GM23248 (cell line): ENCODE measurements around the gene EFNB2. TPM values are rescaled to one million over a fixed set of nuclear protein-coding genes. Genes with fewer than 3 reads are reported as not detected.

Experiments used
- DNase-seq: peaks from one replicate; pipeline ENCODE4 v3.0.0-alpha.2; 2015
- H2AFZ ChIP-seq: fragments of 200-600 bp; sonication (generic); 2 replicates; pipeline ENCODE4 v1.6.1; 2016; ENCODE audit warnings: antibody characterized with exemption
- H3F3A ChIP-seq: fragments of 200-600 bp; sonication (generic); 2 replicates; pipeline ENCODE4 v1.6.1; 2016; ENCODE audit warnings: mild to moderate bottlenecking, antibody characterized with exemption, mixed run types; ENCODE audit not compliant: insufficient read depth
- H3K27ac ChIP-seq: fragments of 200-600 bp; sonication (generic); 2 replicates; pipeline ENCODE4 v1.5.1; 2016; ENCODE audit warnings: mild to moderate bottlenecking
- H3K27me3 ChIP-seq: fragments of 200-600 bp; sonication (generic); replicated peaks from 2 replicates; pipeline ENCODE4 v1.6.1; 2016; ENCODE audit warnings: mild to moderate bottlenecking; ENCODE audit not compliant: insufficient read depth
- H3K36me3 ChIP-seq: fragments of 200-600 bp; sonication (generic); 2 replicates; pipeline ENCODE4 v1.6.1; 2016; ENCODE audit warnings: low read depth, mild to moderate bottlenecking
- H3K4me1 ChIP-seq: fragments of 200-600 bp; sonication (generic); 2 replicates; pipeline ENCODE4 v1.6.1; 2016; ENCODE audit warnings: mild to moderate bottlenecking; ENCODE audit not compliant: insufficient read depth
- H3K4me2 ChIP-seq: fragments of 200-600 bp; sonication (generic); one replicate; pipeline ENCODE4 v1.6.1; 2016; ENCODE audit warnings: mild to moderate bottlenecking; ENCODE audit not compliant: unreplicated experiment
- H3K4me3 ChIP-seq: fragments of 200-600 bp; sonication (generic); 2 replicates; pipeline ENCODE4 v1.5.1; 2016; ENCODE audit warnings: mild to moderate bottlenecking
- H3K79me2 ChIP-seq: fragments of 200-600 bp; sonication (generic); 2 replicates; pipeline ENCODE4 v1.6.1; 2016; ENCODE audit warnings: mild to moderate bottlenecking; ENCODE audit not compliant: insufficient read depth
- H3K9ac ChIP-seq: fragments of 200-600 bp; sonication (generic); 2 replicates; pipeline ENCODE4 v1.6.1; 2016; ENCODE audit warnings: mild to moderate bottlenecking
- H3K9me2 ChIP-seq: fragments of 200-600 bp; sonication (generic); 2 replicates; pipeline ENCODE4 v1.6.1; 2016; ENCODE audit warnings: mixed run types, mild to moderate bottlenecking, moderate library complexity; ENCODE audit not compliant: insufficient read depth
- H3K9me3 ChIP-seq: fragments of 200-600 bp; sonication (generic); one replicate; pipeline ENCODE4 v1.6.1; 2017; ENCODE audit warnings: low read depth
- H4K20me1 ChIP-seq: fragments of 200-600 bp; sonication (generic); 2 replicates; pipeline ENCODE4 v1.6.0; 2016; ENCODE audit not compliant: insufficient read depth
- EZH2 ChIP-seq: fragments of 200-600 bp; sonication (generic); IDR thresholded peaks from 2 replicates; pipeline ENCODE4 v1.6.1; 2018; ENCODE audit warnings: antibody characterized with exemption, mild to moderate bottlenecking; ENCODE audit not compliant: insufficient read depth, poor library complexity, severe bottlenecking
- EZH2phosphoT487 ChIP-seq: fragments of 200-600 bp; sonication (generic); IDR thresholded peaks from 2 replicates; pipeline ENCODE4 v1.6.1; 2018; ENCODE audit warnings: antibody characterized with exemption, moderate library complexity, mild to moderate bottlenecking, low read depth; ENCODE audit not compliant: insufficient read depth
- WGBS, 2 experiments: methylation state at CpG; one replicate each; pipeline ENCODE4 v1.1.6; 2015 to 2017; ENCODE audit warnings: low lambda C conversion rate in 2 of 2, low coverage in 1 of 2; ENCODE audit errors: missing lambda C conversion rate in 2 of 2; 5-methylcytosine and 5-hydroxymethylcytosine counted together
- in situ Hi-C: fragments of 300-500 bp; cut with MboI; formaldehyde crosslinking; loops from 2 replicates; pipeline ENCODE4 v1.15.0; 2020
- polyA plus RNA-seq: library from polyadenylated mRNA; unstranded; fragments of >200 nt; fragmentation: Nextera tagmentation; extraction: Ambion mirVana; gene quantifications from 2 replicates; pipeline ENCODE4 v1.2.1, GENCODE V29; 2016
- total RNA-seq: library from RNA; depleted of rRNA; stranded (reverse); fragments of >200 nt; shearing (Covaris generic); gene quantifications from 2 replicates; pipeline ENCODE4 v1.2.3, GENCODE V29; 2014

Gene EFNB2
- total and polyA plus RNA-seq, 2 experiments from 2014 or later = 0.06 to 0.43 TPM

- Histone ChIP-seq H3F3A (peaks cover 15% of the 10 kb centered on the region), H3K79me2 (peaks cover 30% of the 10 kb centered on the region), H3K4me3 (no peak overlapping the region), H3K27ac (no peak overlapping the region), H2AFZ (no peak overlapping the region), H3K27me3 (no peaks in the 10 kb centered on the region), H3K36me3 (peaks cover 30% of the 10 kb centered on the region), H4K20me1 (peaks cover 14% of the 10 kb centered on the region; the same call in 1 of the 2 replicates), H3K9me3 (no peaks in the 10 kb centered on the region), H3K4me2 (no peak overlapping the region), H3K4me1 (no peaks in the 10 kb centered on the region), H3K9me2 (no peaks in the 10 kb centered on the region), H3K9ac (no peak overlapping the region)
- in situ Hi-C loops = no loop called here
- 92 to 95% methylated on average over 1 of the region's 1 CpG for WGBS, 2 experiments
- no peak for TF ChIP-seq EZH2
- TF ChIP-seq EZH2phosphoT487 = no peak
- DNase-seq = no peak
Observed at GRCh38 chr13:106541826-106542225, 6.4 kb upstream of the EFNB2 start.

- peaks cover 30% of the 10 kb centered on the region for H3K36me3 ChIP-seq
- no peak overlapping the region for H2AFZ ChIP-seq
- no peak overlapping the region for H3K4me2 ChIP-seq
- H3K9me3 ChIP-seq = no peaks in the 10 kb centered on the region
- TF ChIP-seq EZH2phosphoT487 (no peak), EZH2 (no peak)
- peaks cover 14% of the 10 kb centered on the region; the same call in 1 of the 2 replicates for H4K20me1 ChIP-seq
- no peak for DNase-seq
- H3K9me2 ChIP-seq = no peaks in the 10 kb centered on the region
- no peak overlapping the region for H3K9ac ChIP-seq
- peaks cover 18% of the 10 kb centered on the region for H3F3A ChIP-seq
- H3K27me3 ChIP-seq = no peaks in the 10 kb centered on the region
- in situ Hi-C loops = no loop called here
- H3K4me3 ChIP-seq = no peak overlapping the region
- peaks cover 18% of the 10 kb centered on the region for H3K79me2 ChIP-seq
- H3K27ac ChIP-seq = no peak overlapping the region
- WGBS, 2 experiments = 77 to 79% methylated on average over 4 of the region's 4 CpGs
- H3K4me1 ChIP-seq = no peaks in the 10 kb centered on the region
Observed at GRCh38 chr13:106540613-106541012, 5.2 kb upstream of the EFNB2 start.

DNA sequence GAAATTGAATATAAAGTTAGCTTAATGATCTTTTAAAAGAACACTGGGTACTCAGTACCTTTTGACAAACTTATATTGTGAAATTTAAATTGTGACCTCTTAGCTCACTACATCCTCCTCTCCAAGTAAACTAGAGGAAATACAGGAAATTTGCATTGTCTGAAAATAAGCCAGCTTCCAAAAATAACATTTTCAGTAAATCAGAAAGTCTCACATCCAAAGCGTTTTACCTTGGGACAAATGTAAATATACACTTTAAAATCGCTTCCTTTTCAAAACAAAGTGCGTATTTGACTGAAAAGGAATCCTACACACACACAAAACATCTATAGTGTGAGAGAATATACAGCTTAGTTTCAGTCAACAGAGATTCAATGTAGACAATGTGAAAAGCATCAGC is 2.1 kb upstream of the EFNB2 start:
- Histone ChIP-seq H3K4me2 (no peak overlapping the region), H3K9me2 (no peaks in the 10 kb centered on the region)

GRCh38 chr13:106536244-106537034 is 977 bp upstream of the EFNB2 start:
- Histone ChIP-seq H3K9ac (no peak overlapping the region), H3K36me3 (peaks cover 8% of the 10 kb centered on the region; the same call in 1 of the 2 replicates), H3K4me1 (0 out of 2 replicates have a peak, but pooled peaks cover 8% of the 10 kb centered on the region), H3K4me3 (peak overlapping the region; percentile 68), H2AFZ (peak overlapping the region; percentile 78), H3K9me3 (no peaks in the 10 kb centered on the region), H3K9me2 (no peaks in the 10 kb centered on the region), H3K27ac (no peak overlapping the region), H3K79me2 (no peaks in the 10 kb centered on the region), H3K27me3 (no peaks in the 10 kb centered on the region), H4K20me1 (no peaks in the 10 kb centered on the region), H3K4me2 (peak overlapping the region; percentile 60), H3F3A (peaks cover 25% of the 10 kb centered on the region)
- WGBS, 2 experiments = 10 to 12% methylated on average over 50 of the region's 50 CpGs
- in situ Hi-C loops = no loop called here
- DNase-seq = peak; percentile 88
- TF ChIP-seq EZH2 (no peak), EZH2phosphoT487 (no peak)

More for the DNA sequence above, 2.1 kb upstream of the EFNB2 start:
- Histone ChIP-seq H3K9me3 (no peaks in the 10 kb centered on the region), H2AFZ (no peak overlapping the region), H4K20me1 (no peaks in the 10 kb centered on the region), H3F3A (peaks cover 25% of the 10 kb centered on the region), H3K4me3 (no peak overlapping the region), H3K4me1 (0 out of 2 replicates have a peak, but pooled peaks cover 8% of the 10 kb centered on the region), H3K79me2 (no peaks in the 10 kb centered on the region), H3K27ac (no peak overlapping the region), H3K9ac (no peak overlapping the region), H3K36me3 (peaks cover 17% of the 10 kb centered on the region), H3K27me3 (no peaks in the 10 kb centered on the region)
- in situ Hi-C loops = no loop called here
- DNase-seq = no peak
- no peak for TF ChIP-seq EZH2phosphoT487
- TF ChIP-seq EZH2 = no peak
- 82 to 93% methylated on average over 3 of the region's 3 CpGs for WGBS, 2 experiments
